Activated naive CD8-positive, alpha-beta T cell treated with anti-CD3 and anti-CD28 coated beads, Interleukin-2, amount 50 U/mL, for 16 hours (primary cell): Measurements from ENCODE around the gene MS4A6E.
"Not testable (repeated sequence)": the region's sequence is repeated elsewhere in the genome, so short reads cannot be mapped to it uniquely, and the experiment has no call there.

Experiments used
- DNase-seq: peaks from one replicate; pipeline ENCODE4 v3.0.0-alpha.2; 2020; ENCODE audit warnings: low read depth, low spot score

MS4A6E gene, protein sequence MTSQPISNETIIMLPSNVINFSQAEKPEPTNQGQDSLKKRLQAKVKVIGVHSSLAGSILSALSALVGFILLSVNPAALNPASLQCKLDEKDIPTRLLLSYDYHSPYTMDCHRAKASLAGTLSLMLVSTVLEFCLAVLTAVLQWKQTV

DNA sequence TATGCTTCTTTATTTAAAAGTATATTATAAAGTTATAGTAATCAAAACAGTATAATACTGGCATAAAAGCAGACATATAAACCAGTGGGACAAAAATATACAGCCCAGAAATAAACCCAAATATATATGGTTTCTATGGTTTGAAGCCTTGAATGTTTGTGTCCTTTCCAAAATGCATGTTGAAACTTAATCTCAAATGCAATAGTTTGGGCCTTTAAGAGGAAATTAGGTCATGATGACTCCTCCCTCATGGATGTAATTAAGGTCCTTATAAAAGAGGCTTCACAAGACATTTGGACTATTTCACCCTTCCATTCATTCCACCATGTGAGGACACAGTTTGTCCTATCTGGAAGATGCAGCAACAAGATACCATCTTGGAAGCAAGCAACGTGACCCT lies at the start of gene MS4A6E:
MS4A6E (plus strand) TSS at position 301 of the 400 bp plus-strand sequence. CDS start 7,641 bp downstream, outside the sequence.
- no peak for DNase-seq

- DNase-seq: no peak
Observed at GRCh38 chr11:60280412-60280811, 46.6 kb upstream of the MS4A6E start, which contains the start of gene MS4A4A. TSS of gene MS4A4A (plus strand) at chr11:60280666. CDS start at chr11:60280676, 10 bp downstream.

DNA sequence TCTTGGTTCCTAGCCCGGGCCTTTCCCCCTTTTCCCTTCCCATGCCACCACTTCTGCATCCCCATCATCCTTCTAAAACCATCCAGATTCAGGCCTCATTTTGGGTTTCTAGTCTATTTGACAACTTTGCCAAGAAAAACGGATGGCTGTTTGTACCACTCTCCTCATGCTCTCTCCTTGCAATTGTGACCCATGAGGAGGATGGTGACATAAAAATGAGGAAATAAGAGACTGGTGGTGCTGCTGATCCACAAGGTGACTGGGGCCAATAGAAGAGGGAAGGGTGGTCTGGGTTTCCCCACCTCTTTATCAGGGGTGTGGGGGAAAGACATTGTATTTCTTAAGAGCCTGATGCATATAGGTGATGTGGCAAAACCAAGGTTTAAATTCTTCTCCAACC lies 45.6 kb upstream of the MS4A6E start:
- DNase-seq: no peak

GRCh38 chr11:60282286-60282685 lies 44.8 kb upstream of the MS4A6E start:
- no peak for DNase-seq

GRCh38 chr11:60285411-60286126 lies 41.5 kb upstream of the MS4A6E start:
- DNase-seq: not testable (repeated sequence)

DNA sequence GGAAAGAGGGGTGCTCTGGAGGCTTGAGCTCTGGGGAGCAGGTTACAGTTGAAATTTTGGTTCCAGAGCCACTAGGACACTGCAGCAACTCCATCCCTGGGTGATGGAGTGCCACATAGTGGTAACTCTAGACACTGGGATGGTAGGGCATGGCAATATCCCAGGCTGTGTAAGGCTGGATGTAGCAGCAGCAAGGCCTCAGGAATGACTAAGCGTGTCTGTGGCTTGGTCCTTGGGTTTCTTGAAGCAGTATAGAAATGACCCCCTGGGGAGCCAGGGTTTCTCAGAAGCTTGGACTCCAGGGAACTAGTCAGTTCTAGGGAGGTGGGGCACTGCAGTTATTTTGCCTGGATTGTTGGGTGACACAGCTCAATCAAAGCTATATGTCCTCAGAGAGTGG lies 38.5 kb upstream of the MS4A6E start:
- DNase-seq: no peak

GRCh38 chr11:60292145-60292544 lies 34.9 kb upstream of the MS4A6E start:
- DNase-seq: no peak

- DNase-seq: no peak
Observed at GRCh38 chr11:60301178-60301577, 25.9 kb upstream of the MS4A6E start.

DNA sequence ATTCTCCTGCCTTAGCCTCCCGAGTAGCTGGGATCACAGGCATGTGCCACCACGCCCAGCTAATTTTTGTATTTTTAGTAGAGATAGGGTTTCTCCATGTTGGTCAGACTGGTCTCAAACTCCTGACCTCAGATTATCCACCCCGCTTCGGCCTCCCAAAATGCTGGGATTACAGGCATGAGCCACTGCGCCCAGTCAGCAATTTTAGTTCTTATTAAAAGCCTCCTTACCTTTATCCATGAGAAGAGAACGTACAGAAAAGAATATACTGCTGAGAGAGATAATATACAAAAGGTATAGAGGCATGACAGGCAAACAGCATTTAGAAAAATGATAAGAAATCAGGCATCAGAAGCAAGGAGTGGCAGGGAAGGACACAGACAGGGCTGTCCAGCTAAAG lies 25.2 kb upstream of the MS4A6E start:
- not testable (repeated sequence) for DNase-seq

- DNase-seq: no peak
Observed at GRCh38 chr11:60303661-60304060, 23.4 kb upstream of the MS4A6E start.

- DNase-seq: no peak
Observed at GRCh38 chr11:60305906-60306619, 21.0 kb upstream of the MS4A6E start.

GRCh38 chr11:60307507-60308195 lies 19.4 kb upstream of the MS4A6E start:
- DNase-seq: no peak

GRCh38 chr11:60310407-60310998 lies 16.6 kb upstream of the MS4A6E start:
- DNase-seq: no peak

DNA sequence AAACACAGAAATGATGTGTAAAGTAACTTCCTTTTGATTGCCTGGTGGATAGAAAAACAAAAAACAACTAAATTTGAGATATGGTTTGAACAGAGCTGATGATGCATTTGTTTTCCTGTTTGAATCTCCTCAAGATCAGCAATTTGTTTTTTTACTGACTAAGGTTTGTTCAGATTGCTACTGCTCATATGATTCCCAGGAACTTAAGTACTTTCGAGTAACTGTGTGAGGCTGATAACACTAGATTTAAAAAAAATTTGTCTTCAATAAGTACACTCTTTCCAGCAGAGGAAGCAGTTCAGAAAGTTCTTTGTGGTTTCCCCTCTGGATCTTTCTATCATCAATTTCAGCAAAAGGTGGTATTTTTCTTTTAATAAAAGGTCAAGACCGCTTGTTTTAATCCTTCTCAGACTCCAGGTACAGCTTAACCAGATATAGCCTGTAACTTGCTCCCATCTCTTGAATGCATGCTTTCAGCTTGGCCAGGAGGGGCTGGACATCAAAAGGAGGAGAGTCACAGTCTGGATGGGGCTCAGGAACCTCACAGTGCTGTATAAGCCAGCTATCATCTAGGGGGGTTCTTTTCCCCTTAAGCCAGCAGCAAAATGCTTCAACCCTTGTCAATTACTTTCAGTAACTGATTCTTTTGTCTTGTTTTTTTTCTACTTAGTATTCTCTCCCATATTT lies 12.3 kb upstream of the MS4A6E start:
- no peak for DNase-seq

DNA sequence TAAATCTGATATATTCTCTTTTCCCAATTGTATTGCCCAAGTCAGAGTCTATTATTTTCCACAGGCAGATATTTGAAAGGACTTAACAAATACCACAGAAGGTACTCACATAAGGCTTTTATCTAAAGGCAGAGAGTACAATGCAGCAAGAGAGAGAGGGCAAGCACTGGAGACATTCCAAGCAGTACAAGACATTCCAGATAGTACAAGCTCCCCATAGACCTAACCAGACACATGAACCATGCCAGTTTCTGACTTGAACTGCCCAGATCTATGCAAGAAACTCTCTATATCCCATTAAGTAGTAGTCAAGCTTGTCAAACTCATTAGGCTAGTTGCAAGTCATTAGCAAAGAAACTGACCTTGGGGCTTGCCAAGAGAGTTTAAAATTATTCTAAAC lies 11.2 kb upstream of the MS4A6E start:
- no peak for DNase-seq

DNA sequence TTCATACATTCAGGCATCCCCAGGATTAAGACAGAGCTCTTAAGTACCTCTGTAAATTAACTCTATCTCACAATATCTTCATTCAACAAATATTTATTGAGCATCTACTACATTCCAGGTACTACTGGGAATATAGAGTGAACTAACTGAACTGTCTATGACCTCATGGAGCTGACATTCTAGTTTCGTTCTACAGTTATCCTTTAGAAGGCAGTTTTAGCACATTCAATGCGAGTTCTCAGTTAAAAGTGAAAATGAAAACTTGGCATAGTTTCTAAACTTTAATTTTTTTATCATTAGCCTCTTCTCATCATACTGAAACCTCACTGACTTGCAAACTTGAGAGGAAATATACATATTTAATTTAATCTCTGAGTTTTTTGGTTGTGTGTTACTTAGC lies 10.7 kb upstream of the MS4A6E start:
- DNase-seq: no peak

DNA sequence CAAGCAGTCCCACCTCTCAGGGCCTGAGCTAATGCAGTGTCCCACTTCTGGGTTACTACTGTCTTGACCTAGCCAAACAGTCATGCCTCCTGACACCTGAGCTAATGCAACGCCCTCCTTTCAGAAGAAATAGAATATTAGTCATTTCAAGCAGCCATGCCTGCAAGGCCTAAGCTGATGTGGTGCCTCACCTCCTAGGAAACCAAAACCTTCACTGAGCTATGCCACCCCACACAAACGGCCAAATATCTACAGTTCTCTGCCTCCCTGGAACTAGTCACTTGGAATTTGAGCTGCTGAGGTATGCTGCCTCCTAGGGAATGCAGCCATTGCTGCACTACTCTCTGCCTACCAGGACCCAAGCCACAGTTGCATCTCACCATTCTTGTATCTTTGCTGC lies 8.3 kb upstream of the MS4A6E start:
- no peak for DNase-seq

DNA sequence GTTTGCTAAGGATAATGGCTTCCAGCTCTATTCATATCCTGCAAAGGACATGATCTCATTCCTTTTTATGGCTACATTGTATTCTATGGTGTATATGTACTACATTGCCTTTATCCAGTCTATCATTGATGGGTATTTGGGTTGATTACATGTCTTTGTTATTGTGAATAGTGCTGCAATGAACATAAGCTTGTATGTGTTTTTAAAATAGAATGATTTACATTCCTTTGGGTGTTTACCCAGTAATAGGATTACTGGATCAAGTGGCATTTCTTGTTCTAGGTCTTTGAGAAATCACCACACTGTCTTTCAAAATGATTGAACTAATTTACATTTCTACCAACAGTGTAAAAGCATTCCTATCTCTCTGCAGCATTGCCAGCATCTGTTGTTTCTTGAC lies 6.0 kb upstream of the MS4A6E start:
- no peak for DNase-seq

DNA sequence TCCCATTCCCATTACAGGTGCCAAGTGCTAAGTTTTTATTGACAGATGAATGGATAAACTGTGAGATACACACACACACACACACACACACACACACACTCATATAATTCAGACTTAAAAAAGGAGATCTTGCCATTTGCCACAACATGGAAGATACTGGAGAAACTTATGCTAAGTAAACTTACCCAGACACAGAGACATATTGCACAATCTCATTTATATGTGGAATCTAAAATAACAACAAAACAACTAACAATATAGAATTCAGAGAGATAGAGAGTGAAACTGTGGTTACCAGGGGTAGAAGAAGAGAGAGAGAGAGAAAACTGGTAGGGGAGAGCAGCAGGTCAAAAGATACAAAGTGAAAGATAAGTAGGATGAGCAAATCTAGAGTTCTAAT lies 1.4 kb downstream of the MS4A6E start:
- DNase-seq: no peak

DNA sequence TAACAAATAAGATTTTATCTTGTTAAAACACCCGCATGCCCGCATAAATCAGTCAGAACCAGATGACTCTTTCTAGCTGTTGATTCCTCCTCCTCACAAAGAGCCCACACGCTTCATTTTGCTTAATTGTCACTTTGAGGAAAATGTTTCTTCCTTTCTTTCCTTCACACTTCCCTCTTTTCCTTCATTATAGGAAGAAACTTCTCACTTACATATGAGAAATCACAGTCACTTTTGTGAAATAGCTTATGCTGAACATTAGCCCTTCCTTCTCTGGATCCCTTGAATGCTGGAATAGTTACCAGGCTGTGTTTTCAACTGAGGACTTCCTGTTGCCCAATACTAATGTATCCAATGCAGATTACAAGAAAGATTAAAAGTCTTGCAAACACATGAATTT lies 5.8 kb downstream of the MS4A6E start:
- no peak for DNase-seq

GRCh38 chr11:60334005-60334620 lies 7.1 kb downstream of the MS4A6E start:
- peak; percentile 25 for DNase-seq
